ENCODE data around the gene GLCCI1.

- TF ChIP-seq CTCF (IDR thresholded peaks at IDR 0.05) (no peak), POLR2A (IDR thresholded peaks at IDR 0.05) (no peak)
Observed at GRCh38 chr7:8128449-8129317, 160.1 kb downstream of the GLCCI1 start.
